Fibroblast of lung (primary cell): ENCODE results near the gene FRG2. TPM values are rescaled to one million over a fixed set of nuclear protein-coding genes. Genes with fewer than 3 reads are reported as not detected.
"Not testable (repeated sequence)": the region's sequence is repeated elsewhere in the genome, so short reads cannot be mapped to it uniquely, and the experiment has no call there.

Experiments used
- DNase-seq, 2 donors: peaks; one replicate each; pipeline versions ENCODE4 v3.0.0 to v3.0.0-alpha.2; 2010; ENCODE audit warnings: low read depth in 2 of 2
- H2AFZ ChIP-seq: 2 replicates; pipeline ENCODE4 v1.5.1; 2012; ENCODE audit warnings: low read length, control low read depth, inconsistent platforms
- H3K27ac ChIP-seq: 2 replicates; pipeline ENCODE4 v1.5.1; 2011; ENCODE audit warnings: low read length, control low read depth; ENCODE audit not compliant: insufficient read depth
- H3K27me3 ChIP-seq: 2 replicates; pipeline ENCODE4 v1.5.1; 2011; ENCODE audit warnings: mild to moderate bottlenecking, low read length; ENCODE audit not compliant: control insufficient read depth, insufficient read depth
- H3K36me3 ChIP-seq: 2 replicates; pipeline ENCODE4 v1.5.1; 2011; ENCODE audit warnings: low read length; ENCODE audit not compliant: control insufficient read depth, insufficient read depth
- H3K4me1 ChIP-seq: 2 replicates; pipeline ENCODE4 v1.5.1; 2011; ENCODE audit warnings: low read length; ENCODE audit not compliant: control insufficient read depth, insufficient read depth; ENCODE audit errors: extremely low read depth
- H3K4me2 ChIP-seq: 2 replicates; pipeline ENCODE4 v1.5.1; 2011; ENCODE audit warnings: low read length, control low read depth; ENCODE audit not compliant: insufficient read depth; ENCODE audit errors: extremely low read depth
- H3K4me3 ChIP-seq, 4 experiments: fragments of 200-600 bp in 1 of 4; sonication (generic) in 1 of 4; replicated peaks in 1 of 4; 2 replicates each; pipeline ENCODE4 v1.5.1; 2011 to 2016; ENCODE audit warnings: low read length in 4 of 4, low read depth in 3 of 4, mild to moderate bottlenecking in 3 of 4, control low read depth in 2 of 4, inconsistent platforms in 1 of 4, mixed read lengths in 1 of 4; ENCODE audit not compliant: insufficient read depth in 1 of 4; ENCODE audit errors: control extremely low read depth in 1 of 4
- H3K79me2 ChIP-seq: 2 replicates; pipeline ENCODE4 v1.5.1; 2012; ENCODE audit warnings: mild to moderate bottlenecking, low read length, inconsistent platforms; ENCODE audit not compliant: control insufficient read depth, insufficient read depth
- H3K9ac ChIP-seq: 2 replicates; pipeline ENCODE4 v1.5.1; 2011; ENCODE audit warnings: mild to moderate bottlenecking, low read length, control low read depth; ENCODE audit not compliant: insufficient read depth
- H3K9me3 ChIP-seq: 2 replicates; pipeline ENCODE4 v1.5.1; 2012; ENCODE audit warnings: low read depth, low read length; ENCODE audit not compliant: control insufficient read depth, insufficient read depth
- H4K20me1 ChIP-seq: 2 replicates; pipeline ENCODE4 v1.5.1; 2011; ENCODE audit warnings: low read length; ENCODE audit not compliant: control insufficient read depth, insufficient read depth; ENCODE audit errors: extremely low read depth
- polyA minus RNA-seq: library from RNA; depleted of rRNA, polyadenylated mRNA; stranded (reverse); fragments of >200 nt; gene quantifications from 2 replicates; pipeline ENCODE4 v1.2.3, GENCODE V29; 2011; ENCODE audit warnings: low replicate concordance
- polyA plus RNA-seq, 2 donors: library from polyadenylated mRNA; depleted of rRNA in 1 of 2; stranded (reverse) in 1 of 2; unstranded in 1 of 2; fragments of >200 nt; gene quantifications; 2 replicates each; pipeline ENCODE4 v1.2.1, GENCODE V29; 2011 to 2012; ENCODE audit warnings: missing spikeins in 1 of 2
- total RNA-seq: library from RNA; depleted of rRNA; stranded (reverse); fragments of >200 nt; gene quantifications from 2 replicates; pipeline ENCODE4 v1.2.1, GENCODE V29; 2014

Gene FRG2
- total RNA-seq, result not detected in 2 replicates
- not detected in 2 replicates for polyA plus RNA-seq
- not detected in 2 replicates for polyA plus RNA-seq (2012)
- not detected in 2 replicates for polyA minus RNA-seq

GRCh38 chr4:190027156-190027555 is at the start of gene FRG2:
FRG2 (minus strand) TSS chr4:190027256; CDS start chr4:190027204, 52 bp downstream.
- H3K4me3 ChIP-seq, H3K9me3 ChIP-seq, H3K36me3 ChIP-seq, H3K4me2 ChIP-seq, H3K27ac ChIP-seq, H3K4me1 ChIP-seq, H3K9ac ChIP-seq, DNase-seq, H3K79me2 ChIP-seq, H4K20me1 ChIP-seq, H2AFZ ChIP-seq, H3K27me3 ChIP-seq: not testable (repeated sequence)

DNA sequence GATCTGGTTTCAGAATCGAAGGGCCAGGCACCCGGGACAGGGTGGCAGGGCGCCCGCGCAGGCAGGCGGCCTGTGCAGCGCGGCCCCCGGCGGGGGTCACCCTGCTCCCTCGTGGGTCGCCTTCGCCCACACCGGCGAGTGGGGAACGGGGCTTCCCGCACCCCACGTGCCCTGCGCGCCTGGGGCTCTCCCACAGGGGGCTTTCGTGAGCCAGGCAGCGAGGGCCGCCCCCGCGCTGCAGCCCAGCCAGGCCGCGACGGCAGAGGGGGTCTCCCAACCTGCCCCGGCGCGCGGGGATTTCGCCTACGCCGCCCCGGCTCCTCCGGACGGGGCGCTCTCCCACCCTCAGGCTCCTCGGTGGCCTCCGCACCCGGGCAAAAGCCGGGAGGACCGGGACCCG is 41.3 kb upstream of the FRG2 start:
- not testable (repeated sequence) for H3K79me2 ChIP-seq, H2AFZ ChIP-seq, H3K4me1 ChIP-seq, H3K27me3 ChIP-seq, H3K27ac ChIP-seq, H3K36me3 ChIP-seq, H3K4me2 ChIP-seq, H3K4me3 ChIP-seq, H4K20me1 ChIP-seq, DNase-seq, H3K9ac ChIP-seq, H3K9me3 ChIP-seq

GRCh38 chr4:190064805-190065204 is 37.7 kb upstream of the FRG2 start:
- not testable (repeated sequence) for H3K27ac ChIP-seq, H3K4me3 ChIP-seq, H3K9ac ChIP-seq, H2AFZ ChIP-seq, H3K4me1 ChIP-seq, H4K20me1 ChIP-seq, H3K36me3 ChIP-seq, H3K79me2 ChIP-seq, DNase-seq, H3K9me3 ChIP-seq, H3K4me2 ChIP-seq, H3K27me3 ChIP-seq

DNA sequence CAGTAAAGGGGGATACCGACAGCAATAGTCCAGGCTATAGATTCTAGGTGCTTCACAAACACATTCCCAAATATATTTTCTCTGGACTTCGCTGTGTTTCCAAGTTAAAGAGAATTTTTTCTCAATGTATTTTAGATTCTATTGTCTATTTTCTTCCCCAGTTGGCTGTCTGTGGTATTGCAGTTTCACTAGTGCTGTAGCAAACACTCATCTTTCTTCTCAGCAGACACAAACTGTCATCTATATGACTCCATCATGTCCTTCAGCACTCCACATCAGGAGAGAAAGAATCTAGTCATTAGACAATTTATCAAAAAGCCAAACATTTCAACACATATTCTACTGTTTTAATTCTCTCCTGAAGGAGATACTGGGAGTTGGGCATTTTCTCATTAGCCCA is 37.3 kb upstream of the FRG2 start, which contains the start of gene DBET:
TSS of gene DBET (plus strand) at position 161 of the 400 bp plus-strand sequence.
- not testable (repeated sequence) for H3K9ac ChIP-seq, H3K79me2 ChIP-seq, H3K4me3 ChIP-seq, H3K4me1 ChIP-seq, H3K27me3 ChIP-seq, H2AFZ ChIP-seq, H4K20me1 ChIP-seq, H3K4me2 ChIP-seq, H3K27ac ChIP-seq, H3K9me3 ChIP-seq, H3K36me3 ChIP-seq, DNase-seq

DNA sequence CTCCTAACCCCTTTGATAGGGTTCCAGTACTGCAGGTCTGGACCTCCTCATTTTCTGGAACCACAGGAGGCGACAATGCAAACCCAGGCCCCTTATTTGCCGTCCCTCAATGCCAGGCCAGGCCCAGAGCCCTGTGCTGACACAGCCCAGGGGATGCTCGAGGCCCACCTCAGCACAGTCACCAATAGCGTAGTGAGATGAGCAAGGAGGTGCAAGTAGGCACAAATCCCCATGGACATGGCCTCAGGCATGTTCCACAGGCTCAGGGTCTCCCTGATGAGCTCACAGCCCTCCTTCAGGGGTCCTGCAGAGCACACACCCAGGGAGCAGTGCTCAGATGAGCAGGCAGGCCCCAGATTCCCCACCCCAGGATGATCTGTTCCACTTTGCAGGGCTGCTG is 31.9 kb upstream of the FRG2 start:
- not testable (repeated sequence) for H3K4me3 ChIP-seq, H3K79me2 ChIP-seq, H3K27me3 ChIP-seq, H3K4me1 ChIP-seq, H3K9ac ChIP-seq, DNase-seq, H3K4me2 ChIP-seq, H3K36me3 ChIP-seq, H2AFZ ChIP-seq, H3K27ac ChIP-seq, H3K9me3 ChIP-seq, H4K20me1 ChIP-seq

- not testable (repeated sequence) for H3K4me2 ChIP-seq, H3K4me3 ChIP-seq
Measured at GRCh38 chr4:190049378-190050239, 22.6 kb upstream of the FRG2 start.

DNA sequence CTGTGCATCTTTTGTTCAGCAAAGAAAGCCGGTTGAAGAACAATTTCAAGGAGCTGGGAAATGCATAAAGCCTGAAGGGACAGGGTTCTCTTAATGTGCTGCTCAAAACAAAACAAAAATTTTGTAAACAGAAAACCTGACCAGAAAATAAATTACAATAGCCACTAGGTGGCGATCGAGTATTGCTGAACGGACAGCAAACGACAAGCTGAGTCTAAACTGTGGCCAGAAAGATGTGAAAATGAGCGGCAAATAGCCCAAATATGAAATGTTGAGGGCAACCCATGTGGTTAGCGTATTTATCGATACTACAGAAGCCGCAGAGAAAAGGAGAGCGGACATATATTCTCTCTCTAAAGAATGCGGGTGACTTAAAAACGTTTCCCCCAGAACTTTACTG is 20.6 kb upstream of the FRG2 start:
- not testable (repeated sequence) for H3K4me1 ChIP-seq, H3K79me2 ChIP-seq, H3K36me3 ChIP-seq, H3K4me3 ChIP-seq, H3K9ac ChIP-seq, H3K9me3 ChIP-seq, H4K20me1 ChIP-seq, H2AFZ ChIP-seq, H3K27ac ChIP-seq, H3K27me3 ChIP-seq, DNase-seq, H3K4me2 ChIP-seq

More at GRCh38 chr4:190049378-190050239, 22.6 kb upstream of the FRG2 start:
- not testable (repeated sequence) for H3K9me3 ChIP-seq, DNase-seq, H3K79me2 ChIP-seq, H3K36me3 ChIP-seq, H3K27me3 ChIP-seq, H3K4me1 ChIP-seq, H4K20me1 ChIP-seq, H3K27ac ChIP-seq, H2AFZ ChIP-seq, H3K9ac ChIP-seq
